ENCODE data around the gene HPS4.

- no peak for TF ChIP-seq POLR2A (IDR thresholded peaks at IDR 0.05; ENCODE audit: borderline replicate concordance, extremely low read depth, insufficient read depth, insufficient read length)
- no peak for TF ChIP-seq YY1 (IDR thresholded peaks at IDR 0.05; ENCODE audit: extremely low read depth, insufficient replicate concordance, low read depth, low read length)
- no peak for TF ChIP-seq EZH2phosphoT487 (IDR thresholded peaks at IDR 0.05; ENCODE audit: borderline replicate concordance)
- TF ChIP-seq EZH2 (IDR thresholded peaks at IDR 0.05), result no peak
- peak; percentile 45 to 88 (median 87); a peak in 5 of 6 replicates for TF ChIP-seq CTCF (IDR thresholded peaks at IDR 0.05 in 2 of 3, conservative IDR thresholded peaks at IDR 0.05 in 1 of 3; ENCODE audit: borderline replicate concordance in 1 of 3, insufficient read depth in 1 of 3, low read depth in 2 of 3, low read length in 2 of 3)
- TF ChIP-seq JUND (IDR thresholded peaks at IDR 0.05), result no peak
- no peak for TF ChIP-seq REST (IDR thresholded peaks at IDR 0.05; ENCODE audit: low read depth)
- no peak for TF ChIP-seq SIN3A (IDR thresholded peaks at IDR 0.05; ENCODE audit: low read depth)
- TF ChIP-seq POLR2AphosphoS5 (IDR thresholded peaks at IDR 0.05; ENCODE audit: low read depth, low read length), result no peak
- TF ChIP-seq MAX (IDR thresholded peaks at IDR 0.05), result no peak
- no peak for TF ChIP-seq SP1 (IDR thresholded peaks at IDR 0.05; ENCODE audit: low read depth)
- TF ChIP-seq CEBPB (IDR thresholded peaks at IDR 0.05; ENCODE audit: low read depth), result no peak
- no peak for TF ChIP-seq FOSL1 (IDR thresholded peaks at IDR 0.05; ENCODE audit: low read depth)
Measured at GRCh38 chr22:26461188-26461810, 22.3 kb downstream of the HPS4 start.
